H1 (cell line): ENCODE data around the gene PREX1. TPM values are rescaled to one million over a fixed set of nuclear protein-coding genes. Genes with fewer than 3 reads are reported as not detected.

ENCODE experiments used
- CTCF ChIA-PET: fragments of 300-600 bp; sonication (Branson Sonifier 250); formaldehyde crosslinking; loops from one replicate; lab custom pipeline; 2021; ENCODE audit not compliant: partially characterized antibody; lab: Charles Lee
- POLR2A ChIA-PET: fragments of 300-600 bp; sonication (Branson Sonifier 250); formaldehyde crosslinking; loops from one replicate; lab custom pipeline; 2021; ENCODE audit warnings: inconsistent platforms; ENCODE audit not compliant: partially characterized antibody; lab: Charles Lee
- DNase-seq, 2 experiments: peaks; one replicate each; pipeline versions ENCODE4 v3.0.0 to v3.0.0-alpha.2; 2010 to 2022; ENCODE audit warnings: low spot score in 2 of 2, low read depth in 1 of 2, mixed read lengths in 1 of 2
- FAIRE-seq: peaks from 2 replicates; lab custom pipeline; 2011; peaks lifted over from hg19 to GRCh38; lab: Jason Lieb, UNC
- H2AFZ ChIP-seq: 2 replicates; pipeline ENCODE4 v1.8.1; 2012; ENCODE audit warnings: low read length, inconsistent platforms
- H2AK5ac ChIP-seq: 2 replicates; pipeline ENCODE4 v1.6.1; 2013; ENCODE audit warnings: low read depth, low read length
- H2BK120ac ChIP-seq: replicated peaks from 2 replicates; pipeline ENCODE3; 2013; ENCODE audit warnings: low read depth, low read length, inconsistent platforms
- H2BK12ac ChIP-seq: 2 replicates; pipeline ENCODE4 v1.6.1; 2013; ENCODE audit warnings: low read depth, low read length
- H2BK15ac ChIP-seq: 2 replicates; pipeline ENCODE4 v1.6.1; 2013; ENCODE audit warnings: low read length
- H2BK20ac ChIP-seq: 2 replicates; pipeline ENCODE4 v1.6.1; 2013; ENCODE audit warnings: low read length
- H2BK5ac ChIP-seq: 2 replicates; pipeline ENCODE4 v1.6.1; 2013; ENCODE audit warnings: low read depth, low read length
- H3K14ac ChIP-seq: 2 replicates; pipeline ENCODE4 v1.6.1; 2013; ENCODE audit warnings: inconsistent platforms; ENCODE audit not compliant: insufficient read length
- H3K18ac ChIP-seq: 2 replicates; pipeline ENCODE4 v1.6.1; 2013; ENCODE audit warnings: low read length; ENCODE audit errors: extremely low read depth
- H3K23ac ChIP-seq: 2 replicates; pipeline ENCODE4 v1.6.1; 2013; ENCODE audit warnings: inconsistent platforms; ENCODE audit not compliant: insufficient read length
- H3K23me2 ChIP-seq: 2 replicates; pipeline ENCODE4 v1.6.1; 2013; ENCODE audit warnings: low read depth, low read length
- H3K27ac ChIP-seq: 2 replicates; pipeline ENCODE4 v1.6.1; 2011; ENCODE audit warnings: low read depth, low read length, inconsistent platforms
- H3K27me3 ChIP-seq, 4 experiments: replicated peaks in 1 of 4; 1 replicate in 1 of 4; 2 replicates in 3 of 4; pipeline versions ENCODE4 v1.6.1 to v1.8.1; 2011 to 2013; ENCODE audit warnings: low read length in 3 of 4, mild to moderate bottlenecking in 3 of 4, inconsistent platforms in 2 of 4, mixed read lengths in 2 of 4, moderate library complexity in 1 of 4; ENCODE audit not compliant: control insufficient read depth in 3 of 4, insufficient read depth in 3 of 4; ENCODE audit errors: extremely low read depth in 1 of 4
- H3K36me3 ChIP-seq, 4 experiments: 2 replicates each; pipeline versions ENCODE4 v1.6.1 to v1.8.1; 2011 to 2013; ENCODE audit warnings: mild to moderate bottlenecking in 4 of 4, low read length in 3 of 4, moderate library complexity in 2 of 4, control low read depth in 1 of 4, inconsistent platforms in 1 of 4; ENCODE audit not compliant: insufficient read depth in 4 of 4, control insufficient read depth in 2 of 4
- H3K4ac ChIP-seq: replicated peaks from 2 replicates; pipeline ENCODE3; 2013; ENCODE audit warnings: low read length, low read depth, mixed read lengths, inconsistent platforms; ENCODE audit not compliant: insufficient read length
- H3K4me1 ChIP-seq, 4 experiments: replicated peaks in 1 of 4; 1 replicate in 1 of 4; 2 replicates in 3 of 4; pipeline versions ENCODE4 v1.6.1 to v1.8.1; 2011 to 2013; ENCODE audit warnings: low read length in 3 of 4, inconsistent platforms in 2 of 4, mixed read lengths in 1 of 4; ENCODE audit not compliant: insufficient read depth in 4 of 4, control insufficient read depth in 3 of 4
- H3K4me2 ChIP-seq, 2 experiments: 2 replicates each; pipeline versions ENCODE4 v1.6.1 to v1.8.1; 2011 to 2013; ENCODE audit warnings: low read depth in 2 of 2, low read length in 2 of 2, control low read depth in 1 of 2, inconsistent platforms in 1 of 2, mild to moderate bottlenecking in 1 of 2; ENCODE audit not compliant: insufficient read depth in 1 of 2
- H3K4me3 ChIP-seq, 4 experiments: fragments of 200-600, 300-600 bp in 1 of 4; sonication (generic), shearing (Covaris generic), sonication (Bioruptor Twin) in 1 of 4; 2 replicates each; pipeline versions ENCODE4 v1.5.1 to v1.8.1; 2011 to 2016; ENCODE audit warnings: low read length in 4 of 4, low read depth in 3 of 4, control low read depth in 2 of 4, inconsistent platforms in 2 of 4, mild to moderate bottlenecking in 2 of 4, mixed read lengths in 1 of 4, moderate library complexity in 1 of 4; ENCODE audit not compliant: insufficient read depth in 2 of 4; ENCODE audit errors: extremely low read depth in 1 of 4
- H3K56ac ChIP-seq: replicated peaks from 2 replicates; pipeline ENCODE3; 2013; ENCODE audit warnings: low read depth, mild to moderate bottlenecking, mixed read lengths, low read length, inconsistent platforms; ENCODE audit not compliant: insufficient read length
- H3K79me1 ChIP-seq: 2 replicates; pipeline ENCODE4 v1.6.1; 2013; ENCODE audit warnings: low read depth, low read length, control low read depth
- H3K79me2 ChIP-seq, 2 experiments: 2 replicates each; pipeline versions ENCODE4 v1.6.1 to v1.8.1; 2012 to 2013; ENCODE audit warnings: low read length in 2 of 2, mild to moderate bottlenecking in 2 of 2, inconsistent platforms in 1 of 2; ENCODE audit not compliant: insufficient read depth in 2 of 2, control insufficient read depth in 1 of 2
- H3K9ac ChIP-seq, 4 experiments: replicated peaks in 1 of 4; 1 replicate in 1 of 4; 2 replicates in 3 of 4; pipeline versions ENCODE4 v1.6.1 to v1.8.1; 2011 to 2013; ENCODE audit warnings: low read depth in 3 of 4, low read length in 3 of 4, control low read depth in 2 of 4, mild to moderate bottlenecking in 2 of 4, moderate library complexity in 2 of 4, inconsistent platforms in 1 of 4; ENCODE audit errors: extremely low read depth in 1 of 4
- H3K9me3 ChIP-seq, 2 experiments: 2 replicates each; pipeline versions ENCODE4 v1.6.1 to v1.8.1; 2012 to 2013; ENCODE audit warnings: mild to moderate bottlenecking in 2 of 2, moderate library complexity in 2 of 2, control low read depth in 1 of 2, inconsistent platforms in 1 of 2, low read depth in 1 of 2, low read length in 1 of 2, mixed read lengths in 1 of 2; ENCODE audit not compliant: insufficient read depth in 2 of 2
- H4K20me1 ChIP-seq, 2 experiments: replicated peaks in 1 of 2; 2 replicates each; pipeline versions ENCODE3 to v1.8.1; 2011 to 2013; ENCODE audit warnings: inconsistent platforms in 2 of 2, low read length in 2 of 2, mild to moderate bottlenecking in 1 of 2; ENCODE audit not compliant: insufficient read depth in 2 of 2, control insufficient read depth in 1 of 2
- H4K5ac ChIP-seq: 2 replicates; pipeline ENCODE4 v1.6.1; 2013; ENCODE audit warnings: low read length, low read depth, mixed read lengths, inconsistent platforms; ENCODE audit not compliant: insufficient read length
- H4K8ac ChIP-seq: 2 replicates; pipeline ENCODE4 v1.8.0; 2013; ENCODE audit warnings: mild to moderate bottlenecking, moderate library complexity, low read length, inconsistent platforms; ENCODE audit not compliant: insufficient read depth; ENCODE audit errors: extremely low read depth
- H4K91ac ChIP-seq: replicated peaks from 2 replicates; pipeline ENCODE3; 2013; ENCODE audit warnings: low read length, mixed read lengths, inconsistent platforms; ENCODE audit not compliant: insufficient read length
- BACH1 ChIP-seq: IDR thresholded peaks from 2 replicates; pipeline ENCODE4 v1.6.1; 2012; ENCODE audit warnings: low read length, improper control_type of control experiment
- CHD1 ChIP-seq: IDR thresholded peaks from 2 replicates; pipeline ENCODE4 v1.6.1; 2012; ENCODE audit warnings: low read depth, low read length, improper control_type of control experiment
- EGR1 ChIP-seq: IDR thresholded peaks from 2 replicates; pipeline ENCODE4 v1.6.1; 2011; ENCODE audit warnings: low read depth, low read length, borderline replicate concordance
- EZH2 ChIP-seq: fragments of 200-600 bp; sonication (generic); IDR thresholded peaks from 2 replicates; pipeline ENCODE4 v1.7.1; 2012; ENCODE audit warnings: low read depth, mild to moderate bottlenecking, moderate library complexity, low read length, inconsistent platforms; ENCODE audit not compliant: severe bottlenecking
- HDAC6 ChIP-seq: IDR thresholded peaks from one replicate; pipeline ENCODE4 v1.7.1; 2012; ENCODE audit warnings: low read depth, mild to moderate bottlenecking, inconsistent platforms, low read length, moderate library complexity
- RNF2 ChIP-seq: fragments of 200-900, 300-1000 bp; sonication (generic); IDR thresholded peaks from 2 replicates; pipeline ENCODE4 v1.7.1; 2016; ENCODE audit warnings: borderline replicate concordance, low read depth, mild to moderate bottlenecking, antibody characterized with exemption, low read length; ENCODE audit not compliant: poor library complexity, severe bottlenecking; ENCODE audit errors: missing control alignments
- RXRA ChIP-seq: IDR thresholded peaks from 2 replicates; pipeline ENCODE4 v1.6.1; 2011; ENCODE audit warnings: low read depth, mild to moderate bottlenecking, low read length, moderate library complexity; ENCODE audit not compliant: insufficient read depth
- SP4 ChIP-seq: IDR thresholded peaks from 2 replicates; pipeline ENCODE4 v1.6.1; 2012; ENCODE audit warnings: low read length, inconsistent platforms
- ZNF274 ChIP-seq: IDR thresholded peaks from 2 replicates; pipeline ENCODE4 v1.7.0; 2012; ENCODE audit warnings: low read length, borderline replicate concordance; ENCODE audit errors: extremely low read depth
- WGBS, 2 experiments: shearing (Covaris generic) in 1 of 2; methylation state at CpG; one replicate each; pipeline versions ENCODE4 v1.1.6 to v1.1.7; 2013 to 2015; ENCODE audit warnings: low lambda C conversion rate in 2 of 2, mixed read lengths in 2 of 2, inconsistent platforms in 1 of 2, low coverage in 1 of 2, missing lambda C conversion rate in 1 of 2; ENCODE audit not compliant: insufficient replicate concordance in 2 of 2, insufficient coverage in 1 of 2, insufficient read length in 1 of 2; ENCODE audit errors: extremely low coverage in 1 of 2, missing lambda C conversion rate in 1 of 2; 5-methylcytosine and 5-hydroxymethylcytosine counted together
- polyA plus RNA-seq, 7 experiments: library from polyadenylated mRNA; depleted of rRNA in 3 of 7; stranded (reverse) in 5 of 7; unstranded in 2 of 7; fragments of >200 nt in 5 of 7; fragments of 200-250 nt in 2 of 7; gene quantifications; 1 replicate in 5 of 7; 2 replicates in 1 of 7; 4 replicates in 1 of 7; pipeline versions ENCODE4 v1.2.1 to v1.2.3, GENCODE V29; 2011 to 2013; ENCODE audit warnings: missing spikeins in 2 of 7, mixed read lengths in 2 of 7
- total RNA-seq: library from RNA; stranded (reverse); fragmentation: NEBNext Ultra II Directional; extraction: Animal tissue kit (Norgen Biotek cat#: 25700); gene quantifications from 2 replicates; pipeline ENCODE4 v1.2.1, GENCODE V29; 2021

Gene PREX1
- total and polyA plus RNA-seq, 2 of the 8 experiments (the other 6 are each of a cell fraction or from before 2014, with no cell fraction given): 10.7 to 12.8 TPM

DNA sequence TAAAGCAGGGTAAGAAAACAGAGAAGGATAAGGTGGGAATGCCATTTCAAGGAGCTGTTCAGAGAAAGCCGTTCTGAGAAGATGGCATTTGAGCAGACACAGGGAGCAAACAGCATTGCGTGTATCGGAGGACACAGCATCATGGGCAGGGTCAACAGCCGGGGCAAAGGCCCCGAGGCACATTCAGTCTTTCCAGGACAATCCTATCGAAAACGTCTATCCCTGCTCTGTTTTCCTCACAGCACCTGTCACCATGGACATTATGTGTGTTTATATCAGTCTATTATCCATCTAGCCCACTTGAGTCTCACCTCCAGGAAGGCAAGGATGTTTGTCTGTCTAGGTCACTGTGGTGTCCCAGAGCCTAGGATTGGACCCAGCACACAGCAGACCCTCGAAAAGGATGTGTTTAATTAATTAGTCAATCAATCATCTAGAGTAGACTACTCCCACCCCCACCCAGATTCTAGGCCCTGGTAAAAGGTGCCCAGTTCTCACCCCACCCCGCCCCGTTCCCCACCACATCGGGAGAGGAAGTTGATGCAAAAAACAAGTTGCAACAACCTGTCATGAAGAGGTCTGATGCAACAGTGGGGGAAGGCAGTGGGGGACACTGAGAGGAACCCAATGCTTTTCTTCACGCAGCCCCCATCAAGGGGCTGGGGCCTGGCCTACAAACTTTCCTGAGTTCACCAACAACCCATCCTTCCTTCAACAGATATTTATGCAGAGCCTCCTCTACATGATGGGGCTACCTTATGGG is 66.6 kb downstream of the PREX1 start:
- Histone ChIP-seq H4K8ac (no peak overlapping the region), H3K23me2 (no peaks in the 10 kb centered on the region), H2BK12ac (peak overlapping the region; percentile 27; the same call in 1 of the 2 replicates), H4K91ac (no peak overlapping the region), H2BK15ac (0 out of 2 replicates have a peak overlapping the region, but pooled peaks have one; percentile 46), H3K18ac (no peak overlapping the region), H3K4me1 (peaks cover 0 to 10% (median 2%) of the 10 kb centered on the region in 4 experiments; a peak in 2 of 7 replicates), H2BK120ac (no peak overlapping the region), H3K23ac (no peak overlapping the region), H2AFZ (no peak overlapping the region), H3K14ac (no peak overlapping the region), H3K9me3 (peaks cover 6 to 8% of the 10 kb centered on the region in 2 experiments), H4K20me1 (no peaks in the 10 kb centered on the region), H3K4ac (no peak overlapping the region), H3K79me2 (no peaks in the 10 kb centered on the region), H3K79me1 (peaks cover 2% of the 10 kb centered on the region; the same call in 1 of the 2 replicates), H2BK20ac (no peak overlapping the region), H3K9ac (no peak overlapping the region), H3K36me3 (no peaks in the 10 kb centered on the region; a peak in 1 of 8 replicates), H4K5ac (no peak overlapping the region), H2AK5ac (no peak overlapping the region), H3K4me2 (no peak overlapping the region), H3K56ac (no peak overlapping the region), H3K27ac (no peak overlapping the region), H3K4me3 (no peak overlapping the region), H3K27me3 (no peaks in the 10 kb centered on the region), H2BK5ac (no peak overlapping the region)
- DNase-seq (no peak), FAIRE-seq (no peak)
- CTCF ChIA-PET: interaction anchor here (1.3 to 1.4 kb wide), 2 partner anchors 8 to 143 kb away, joined by 3 to 8 read pairs; no protein-coding TSS in a partner anchor
- POLR2A ChIA-PET: interaction anchor here (2.4 kb wide), 1 partner anchor 9 kb away, joined by 10 read pairs; no protein-coding TSS in a partner anchor
- 83% methylated on average over 12 of the region's 12 CpGs; no CpG with 5 or more reads in 1 of the 2 experiments for WGBS, 2 experiments
- no peak for TF ChIP-seq ZNF274
- no peak for TF ChIP-seq BACH1
- TF ChIP-seq SP4: no peak
- TF ChIP-seq EGR1: no peak
- no peak for TF ChIP-seq RXRA
- no peak for TF ChIP-seq HDAC6
- no peak for TF ChIP-seq EZH2
- TF ChIP-seq CHD1: no peak
- no peak for TF ChIP-seq RNF2
